H9 (cell line): Measurements from ENCODE around the gene KDF1. TPM values are rescaled to one million over a fixed set of nuclear protein-coding genes. Genes with fewer than 3 reads are reported as not detected.

ENCODE experiments used
- DNase-seq: peaks from one replicate; pipeline ENCODE4 v3.0.0-alpha.2; 2017
- H2AFZ ChIP-seq: one replicate; pipeline ENCODE4 v1.6.1; 2013; ENCODE audit warnings: mild to moderate bottlenecking, low read length, control low read depth, moderate library complexity
- H2AK5ac ChIP-seq: 2 replicates; pipeline ENCODE4 v1.6.1; 2013; ENCODE audit warnings: low read length, control low read depth, mixed read lengths; ENCODE audit not compliant: insufficient read length
- H2BK120ac ChIP-seq: one replicate; pipeline ENCODE4 v1.6.1; 2013; ENCODE audit warnings: low read depth, mild to moderate bottlenecking, low read length, control low read depth, inconsistent platforms; ENCODE audit not compliant: poor library complexity, severe bottlenecking
- H2BK12ac ChIP-seq: 2 replicates; pipeline ENCODE4 v1.6.1; 2013; ENCODE audit warnings: low read length, control low read depth, mixed read lengths, low read depth; ENCODE audit not compliant: insufficient read length
- H2BK15ac ChIP-seq: 2 replicates; pipeline ENCODE4 v1.6.1; 2013; ENCODE audit warnings: low read depth, low read length, control low read depth
- H2BK20ac ChIP-seq: one replicate; pipeline ENCODE4 v1.6.1; 2013; ENCODE audit warnings: low read depth, mild to moderate bottlenecking, low read length, control low read depth, inconsistent platforms; ENCODE audit not compliant: poor library complexity, severe bottlenecking
- H2BK5ac ChIP-seq: 2 replicates; pipeline ENCODE4 v1.6.1; 2013; ENCODE audit warnings: low read length, control low read depth, mixed read lengths; ENCODE audit not compliant: insufficient read length
- H3K14ac ChIP-seq: 2 replicates; pipeline ENCODE4 v1.6.1; 2013; ENCODE audit warnings: low read length, control low read depth; ENCODE audit not compliant: insufficient read depth
- H3K18ac ChIP-seq: 2 replicates; pipeline ENCODE4 v1.6.1; 2013; ENCODE audit warnings: low read depth, mild to moderate bottlenecking, mixed read lengths, low read length, control low read depth; ENCODE audit not compliant: insufficient read length
- H3K23ac ChIP-seq: 2 replicates; pipeline ENCODE4 v1.6.1; 2013; ENCODE audit warnings: low read length, control low read depth, mixed read lengths, low read depth; ENCODE audit not compliant: insufficient read length
- H3K23me2 ChIP-seq: 2 replicates; pipeline ENCODE4 v1.6.1; 2013; ENCODE audit warnings: low read depth, mild to moderate bottlenecking, mixed read lengths, low read length, control low read depth; ENCODE audit not compliant: insufficient read length, poor library complexity, severe bottlenecking
- H3K27ac ChIP-seq: 2 replicates; pipeline ENCODE4 v1.5.1; 2013; ENCODE audit warnings: low read length, control low read depth, mixed read lengths, low read depth; ENCODE audit not compliant: insufficient read length
- H3K27me3 ChIP-seq: 2 replicates; pipeline ENCODE4 v1.6.1; 2013; ENCODE audit warnings: low read length, control low read depth, inconsistent platforms; ENCODE audit not compliant: insufficient read depth
- H3K4ac ChIP-seq: 2 replicates; pipeline ENCODE4 v1.6.1; 2013; ENCODE audit warnings: low read depth, mild to moderate bottlenecking, control low read depth, inconsistent platforms, low read length, moderate library complexity
- H3K4me1 ChIP-seq: 2 replicates; pipeline ENCODE4 v1.6.1; 2013; ENCODE audit warnings: low read length, control low read depth, inconsistent platforms; ENCODE audit not compliant: insufficient read depth
- H3K4me2 ChIP-seq: 2 replicates; pipeline ENCODE4 v1.6.1; 2013; ENCODE audit warnings: low read length, control low read depth, mixed read lengths; ENCODE audit not compliant: insufficient read length, insufficient read depth
- H3K56ac ChIP-seq: 2 replicates; pipeline ENCODE4 v1.6.1; 2013; ENCODE audit warnings: low read depth, mild to moderate bottlenecking, mixed read lengths, low read length, control low read depth; ENCODE audit not compliant: insufficient read length
- H3K79me1 ChIP-seq: 2 replicates; pipeline ENCODE4 v1.6.1; 2013; ENCODE audit warnings: low read depth, mild to moderate bottlenecking, moderate library complexity, low read length, control low read depth, inconsistent platforms; ENCODE audit not compliant: insufficient read depth, poor library complexity, severe bottlenecking
- H3K79me2 ChIP-seq: 2 replicates; pipeline ENCODE4 v1.6.1; 2013; ENCODE audit warnings: low read length, control low read depth, inconsistent platforms; ENCODE audit not compliant: insufficient read depth
- H3K9ac ChIP-seq: 2 replicates; pipeline ENCODE4 v1.6.1; 2013; ENCODE audit warnings: low read length, control low read depth, mixed read lengths; ENCODE audit not compliant: insufficient read length; ENCODE audit errors: extremely low read depth
- H3K9me3 ChIP-seq: one replicate; pipeline ENCODE4 v1.6.1; 2013; ENCODE audit warnings: low read depth, low read length, inconsistent platforms; ENCODE audit not compliant: control insufficient read depth
- H3T11ph ChIP-seq: one replicate; pipeline ENCODE4 v1.6.1; 2013; ENCODE audit warnings: mild to moderate bottlenecking, low read length, control low read depth, inconsistent platforms
- H4K20me1 ChIP-seq: one replicate; pipeline ENCODE4 v1.6.1; 2013; ENCODE audit not compliant: control insufficient read depth, insufficient read length, insufficient read depth
- H4K5ac ChIP-seq: 2 replicates; pipeline ENCODE4 v1.6.1; 2013; ENCODE audit warnings: low read depth, mild to moderate bottlenecking, mixed read lengths, low read length, control low read depth; ENCODE audit not compliant: insufficient read length
- H4K8ac ChIP-seq: replicated peaks from 2 replicates; pipeline ENCODE4 v1.6.1; 2013; ENCODE audit warnings: low read length, control low read depth, mixed read lengths, low read depth; ENCODE audit not compliant: insufficient read length
- H4K91ac ChIP-seq: 2 replicates; pipeline ENCODE4 v1.6.1; 2013; ENCODE audit warnings: low read depth, mild to moderate bottlenecking, moderate library complexity, mixed read lengths, low read length, control low read depth; ENCODE audit not compliant: insufficient read length
- H3K27ac Mint-ChIP-seq, 3 experiments: 2 replicates in 2 of 3; 3 replicates in 1 of 3; pipeline ENCODE4 v1.8.0; 2020 to 2021; ENCODE audit warnings: mixed read lengths in 3 of 3, mild to moderate bottlenecking in 1 of 3, moderate library complexity in 1 of 3
- H3K27me3 Mint-ChIP-seq: 2 replicates; pipeline ENCODE4 v1.8.0; 2021; ENCODE audit warnings: low read depth, mild to moderate bottlenecking, moderate library complexity, mixed read lengths
- H3K36me3 Mint-ChIP-seq, 3 experiments: 2 replicates in 2 of 3; 3 replicates in 1 of 3; pipeline ENCODE4 v1.8.0; 2020 to 2021; ENCODE audit warnings: low read depth in 3 of 3, mixed read lengths in 3 of 3; ENCODE audit not compliant: insufficient read depth in 1 of 3
- H3K4me1 Mint-ChIP-seq, 2 experiments: 2 replicates each; pipeline ENCODE4 v1.8.0; 2020; ENCODE audit warnings: mixed read lengths in 2 of 2
- H3K4me3 Mint-ChIP-seq, 2 experiments: 2 replicates in 1 of 2; 3 replicates in 1 of 2; pipeline ENCODE4 v1.8.0; 2020 to 2021; ENCODE audit warnings: mild to moderate bottlenecking in 2 of 2, mixed read lengths in 2 of 2, moderate library complexity in 1 of 2
- H3K9me3 Mint-ChIP-seq, 2 experiments: 2 replicates in 1 of 2; 3 replicates in 1 of 2; pipeline ENCODE4 v1.8.0; 2020; ENCODE audit warnings: mild to moderate bottlenecking in 2 of 2, mixed read lengths in 2 of 2, moderate library complexity in 1 of 2
- CTCF ChIP-seq: fragments of 200-600 bp; sonication (generic); conservative IDR thresholded peaks from 3 replicates; pipeline ENCODE4 v1.8.0; 2021; ENCODE audit warnings: antibody characterized with exemption, mild to moderate bottlenecking
- WGBS: extraction: QIAGEN DNeasy Blood & Tissue Kit; methylation state at CpG from one replicate; pipeline ENCODE4 v1.1.7; 2013; ENCODE audit warnings: missing lambda C conversion rate, low lambda C conversion rate, mixed read lengths; ENCODE audit not compliant: insufficient read length; ENCODE audit errors: extremely low coverage; 5-methylcytosine and 5-hydroxymethylcytosine counted together
- total RNA-seq: library from RNA; stranded (reverse); gene quantifications from 2 replicates; pipeline ENCODE4 v1.2.1, GENCODE V29; 2021

Gene KDF1
- total RNA-seq, 1 experiment from 2014 or later, result 17.6 TPM

- Histone ChIP-seq H2BK5ac (no peak overlapping the region), H3K23me2 (no peaks in the 10 kb centered on the region), H3K27me3 (no peaks in the 10 kb centered on the region), H3K23ac (no peak overlapping the region), H3K79me2 (no peaks in the 10 kb centered on the region), H2AFZ (no peak overlapping the region), H3K27ac (no peak overlapping the region), H3K9ac (no peak overlapping the region), H4K20me1 (no peaks in the 10 kb centered on the region), H2BK20ac (no peak overlapping the region), H3K9me3 (no peaks in the 10 kb centered on the region), H2BK120ac (no peak overlapping the region), H3K18ac (no peak overlapping the region), H4K5ac (no peak overlapping the region), H3K4me1 (no peaks in the 10 kb centered on the region), H4K91ac (no peak overlapping the region), H3K56ac (no peak overlapping the region), H2BK12ac (no peak overlapping the region), H3K79me1 (no peaks in the 10 kb centered on the region), H2AK5ac (no peak overlapping the region), H3K14ac (no peak overlapping the region), H2BK15ac (no peak overlapping the region), H3K4ac (no peak overlapping the region), H3T11ph (no peak overlapping the region), H3K4me2 (no peak overlapping the region), H4K8ac (no peak overlapping the region)
- Mint-ChIP-seq H3K4me1 (no peaks in the 10 kb centered on the region), H3K9me3 (no peaks in the 10 kb centered on the region), H3K27ac (peak overlapping the region in 1 of 3 experiments; percentile 91; a peak in 2 of 7 replicates), H3K27me3 (no peaks in the 10 kb centered on the region), H3K4me3 (no peak overlapping the region), H3K36me3 (peaks cover 12 to 48% (median 47%) of the 10 kb centered on the region in 3 experiments; a peak in 6 of 7 replicates)
- TF ChIP-seq CTCF, result no peak
- no peak for DNase-seq
- no CpG with 5 or more reads among the region's 14 CpGs for WGBS
Measured at GRCh38 chr1:26951216-26951615, 9.1 kb downstream of the KDF1 start.
